Pancreas (tissue), 10 donors: ENCODE measurements around the gene MIER3. TPM values are rescaled to one million over a fixed set of nuclear protein-coding genes. Genes with fewer than 3 reads are reported as not detected.
A peak's percentile ranks its signal among the peaks of the same experiment; 100 is the strongest.

Source experiments
- ATAC-seq, 4 donors: fragments of 200-7000 bp; cut with Tn5 transposase; one replicate each; pipeline versions ENCODE4 v1.8.0 to v1.9.1; 2020; ENCODE audit warnings: mild to moderate bottlenecking in 4 of 4, moderate library complexity in 4 of 4
- DNase-seq, 6 donors: peaks; one replicate each; pipeline ENCODE4 v3.0.0-alpha.2; 2020
- FAIRE-seq: peaks from 2 replicates; lab custom pipeline; 2012; peaks lifted over from hg19 to GRCh38; lab: Jason Lieb, UNC
- H3K27ac ChIP-seq, 4 donors: fragments of 200-600 bp; sonication (generic); 1 replicate in 3 of 4; 2 replicates in 1 of 4; pipeline versions ENCODE4 v1.5.0 to v1.8.0; 2020
- H3K27me3 ChIP-seq, 4 donors: fragments of 200-600 bp; one replicate each; pipeline ENCODE4 v1.8.0; 2021
- H3K36me3 ChIP-seq, 3 donors: fragments of 200-600 bp; sonication (generic) in 1 of 3; one replicate each; pipeline versions ENCODE4 v1.5.0 to v1.8.0; 2020 to 2021
- H3K4me1 ChIP-seq, 3 donors: fragments of 200-600 bp; one replicate each; pipeline ENCODE4 v1.8.0; 2021
- H3K4me3 ChIP-seq, 4 donors: fragments of 200-600 bp; sonication (generic) in 2 of 4; one replicate each; pipeline versions ENCODE4 v1.5.0 to v1.8.0; 2020 to 2021
- H3K9me3 ChIP-seq, 4 donors: fragments of 200-600 bp; one replicate each; pipeline ENCODE4 v1.8.0; 2021
- WGBS, 2 donors: extraction: QIAGEN DNeasy Blood & Tissue Kit; methylation state at CpG; one replicate each; pipeline ENCODE4 v1.1.7; 2013; 5-methylcytosine and 5-hydroxymethylcytosine counted together
- intact Hi-C, 3 donors: fragments of 100-400 bp; cut with DNase I; formaldehyde crosslinking; loops; one replicate each; pipeline versions ENCODE4 v1.11.1 to v1.14.2; 2022
- polyA plus RNA-seq, 2 donors: library from polyadenylated mRNA; stranded (reverse); fragments of 200-250 nt; gene quantifications; one replicate each; pipeline ENCODE4 v1.2.3, GENCODE V29; 2013
- total RNA-seq, 6 donors: library from RNA; stranded (reverse); fragmentation: NEBNext Ultra II Directional in 4 of 6; extraction: Animal tissue kit (Norgen Biotek cat#: 25700) in 4 of 6; gene quantifications; one replicate each; pipeline versions ENCODE4 v1.2.1 to v1.2.4, GENCODE V29; 2021 to 2023
- TF ChIP-seq, protein P1 (sequence below), 4 donors: fragments of 200-600 bp; sonication (generic) in 3 of 4; IDR thresholded peaks; one replicate each; pipeline versions ENCODE4 v1.5.0 to v1.8.0; 2021; ENCODE audit warnings: antibody characterized with exemption in 4 of 4
- donor health status: healthy with polysubstance abuse.
- donor health status: DM: no; HTN: no; CAD: no; lungs with moderate emphysema.
- donor health status: DM: no; HTN: no; CAD: no.
- donor health status: control.
- donor health status: control.
- donor health status: Bipolar disorder and iron deficiency.
- donor health status: DM: yes; HTN: yes; CAD: no.
- donor health status: DM: no; HTN: no; CAD: no.
- donor health status: DM: no; HTN: no; CAD: no.
- donor health status: DM: yes; HTN: yes; CAD: no.

The MIER3 gene, protein sequence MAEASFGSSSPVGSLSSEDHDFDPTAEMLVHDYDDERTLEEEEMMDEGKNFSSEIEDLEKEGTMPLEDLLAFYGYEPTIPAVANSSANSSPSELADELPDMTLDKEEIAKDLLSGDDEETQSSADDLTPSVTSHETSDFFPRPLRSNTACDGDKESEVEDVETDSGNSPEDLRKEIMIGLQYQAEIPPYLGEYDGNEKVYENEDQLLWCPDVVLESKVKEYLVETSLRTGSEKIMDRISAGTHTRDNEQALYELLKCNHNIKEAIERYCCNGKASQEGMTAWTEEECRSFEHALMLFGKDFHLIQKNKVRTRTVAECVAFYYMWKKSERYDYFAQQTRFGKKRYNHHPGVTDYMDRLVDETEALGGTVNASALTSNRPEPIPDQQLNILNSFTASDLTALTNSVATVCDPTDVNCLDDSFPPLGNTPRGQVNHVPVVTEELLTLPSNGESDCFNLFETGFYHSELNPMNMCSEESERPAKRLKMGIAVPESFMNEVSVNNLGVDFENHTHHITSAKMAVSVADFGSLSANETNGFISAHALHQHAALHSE
- total RNA-seq (10 to 100 TPM in 2 of 6 donors, 1 to 10 TPM in 4; 7.3 to 16.3 (median 8.6) TPM), polyA plus RNA-seq (1 to 10 TPM; 3.8 to 6.7 TPM)

- 0 to 1% methylated on average over 71 to 89 of the region's 89 CpGs for WGBS, 2 donors
- Histone ChIP-seq H3K36me3 (no peaks in the 10 kb centered on the region), H3K4me3 (peak within 1 kb of the TSS; percentile 67 to 95 (median 86)), H3K27me3 (no peaks in the 10 kb centered on the region), H3K4me1 (peaks cover 0 to 10% (median 7%) of the 10 kb centered on the region in 3 donors), H3K27ac (peak within 1 kb of the TSS; percentile 24 to 74 (median 67)), H3K9me3 (no peaks in the 10 kb centered on the region)
- intact Hi-C loops = no loop called here
- DNase-seq = peak; percentile 77 to 92 (median 80)
- peak; percentile 90 to 95 (median 94) for ATAC-seq
- no peak for FAIRE-seq
- TF ChIP-seq, protein P1, sequence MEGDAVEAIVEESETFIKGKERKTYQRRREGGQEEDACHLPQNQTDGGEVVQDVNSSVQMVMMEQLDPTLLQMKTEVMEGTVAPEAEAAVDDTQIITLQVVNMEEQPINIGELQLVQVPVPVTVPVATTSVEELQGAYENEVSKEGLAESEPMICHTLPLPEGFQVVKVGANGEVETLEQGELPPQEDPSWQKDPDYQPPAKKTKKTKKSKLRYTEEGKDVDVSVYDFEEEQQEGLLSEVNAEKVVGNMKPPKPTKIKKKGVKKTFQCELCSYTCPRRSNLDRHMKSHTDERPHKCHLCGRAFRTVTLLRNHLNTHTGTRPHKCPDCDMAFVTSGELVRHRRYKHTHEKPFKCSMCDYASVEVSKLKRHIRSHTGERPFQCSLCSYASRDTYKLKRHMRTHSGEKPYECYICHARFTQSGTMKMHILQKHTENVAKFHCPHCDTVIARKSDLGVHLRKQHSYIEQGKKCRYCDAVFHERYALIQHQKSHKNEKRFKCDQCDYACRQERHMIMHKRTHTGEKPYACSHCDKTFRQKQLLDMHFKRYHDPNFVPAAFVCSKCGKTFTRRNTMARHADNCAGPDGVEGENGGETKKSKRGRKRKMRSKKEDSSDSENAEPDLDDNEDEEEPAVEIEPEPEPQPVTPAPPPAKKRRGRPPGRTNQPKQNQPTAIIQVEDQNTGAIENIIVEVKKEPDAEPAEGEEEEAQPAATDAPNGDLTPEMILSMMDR (IDR thresholded peaks at IDR 0.05) = no peak
These were observed at the start of gene MIER3 for GRCh38 chr5:56951946-56952691. Gene MIER3 (minus strand): TSS chr5:56952123. CDS start chr5:56952102, 21 bp downstream.

DNA sequence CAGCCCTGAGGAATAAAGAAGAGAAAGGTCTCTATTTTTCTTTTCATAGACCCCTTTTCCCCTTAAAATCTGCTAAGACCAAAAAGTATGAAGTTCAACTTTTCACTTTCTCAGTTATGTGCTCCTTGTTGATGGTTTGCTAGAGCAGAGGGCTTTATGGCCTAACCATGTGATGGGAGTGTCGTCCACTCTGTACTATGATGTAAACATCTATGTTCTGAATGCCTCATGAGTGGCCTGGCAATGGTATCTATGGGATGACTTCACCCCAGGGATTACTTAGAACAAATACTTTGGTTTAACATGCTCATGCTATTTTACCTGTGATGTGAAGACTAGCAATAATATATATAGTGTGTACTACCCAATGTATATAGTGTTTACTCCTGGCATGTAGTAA, 43.7 kb upstream of the MIER3 start:
- Histone ChIP-seq H3K27ac (peak overlapping the region in 2 of 4 donors; percentile 1 to 66), H3K4me1 (peaks cover 0 to 3% (median 0%) of the 10 kb centered on the region in 3 donors), H3K4me3 (no peak overlapping the region), H3K36me3 (no peaks in the 10 kb centered on the region), H3K9me3 (no peaks in the 10 kb centered on the region), H3K27me3 (no peaks in the 10 kb centered on the region)
- intact Hi-C loops = no loop called here
- no peak for DNase-seq
- FAIRE-seq = no peak
- peak; percentile 14 to 28 (median 23) for ATAC-seq
- TF ChIP-seq, protein P1 (IDR thresholded peaks at IDR 0.05) = no peak
- WGBS, 2 donors = 23 to 71% methylated on average over 1 of the region's 1 CpG

GRCh38 chr5:56993241-56993640, 41.3 kb upstream of the MIER3 start:
- ATAC-seq (no peak), FAIRE-seq (no peak), DNase-seq (no peak)
- intact Hi-C loops = no loop called here
- peaks cover 0 to 3% (median 0%) of the 10 kb centered on the region in 3 donors for H3K4me1 ChIP-seq
- H3K9me3 ChIP-seq = no peaks in the 10 kb centered on the region
- no peaks in the 10 kb centered on the region for H3K36me3 ChIP-seq
- WGBS, 2 donors = 72 to 77% methylated on average over 2 of the region's 2 CpGs
- H3K4me3 ChIP-seq = no peak overlapping the region
- TF ChIP-seq, protein P1 (IDR thresholded peaks at IDR 0.05) = no peak
- H3K27ac ChIP-seq = no peak overlapping the region
- H3K27me3 ChIP-seq = no peaks in the 10 kb centered on the region

- no peaks in the 10 kb centered on the region for H3K27me3 ChIP-seq
- WGBS, 2 donors = 64 to 76% methylated on average over 2 of the region's 2 CpGs
- H3K9me3 ChIP-seq = no peaks in the 10 kb centered on the region
- ATAC-seq (no peak), FAIRE-seq (no peak), DNase-seq (no peak)
- no peaks in the 10 kb centered on the region for H3K36me3 ChIP-seq
- H3K4me3 ChIP-seq = no peak overlapping the region
- TF ChIP-seq, protein P1 (IDR thresholded peaks at IDR 0.05) = no peak
- H3K4me1 ChIP-seq = no peaks in the 10 kb centered on the region
- H3K27ac ChIP-seq = no peak overlapping the region
- intact Hi-C loops = no loop called here
These were observed 37.8 kb upstream of the MIER3 start for GRCh38 chr5:56989676-56990075.
